ENCODE measurements around the gene ZMIZ1.
A peak's percentile ranks its signal among the peaks of the same experiment; 100 is the strongest.

DNA sequence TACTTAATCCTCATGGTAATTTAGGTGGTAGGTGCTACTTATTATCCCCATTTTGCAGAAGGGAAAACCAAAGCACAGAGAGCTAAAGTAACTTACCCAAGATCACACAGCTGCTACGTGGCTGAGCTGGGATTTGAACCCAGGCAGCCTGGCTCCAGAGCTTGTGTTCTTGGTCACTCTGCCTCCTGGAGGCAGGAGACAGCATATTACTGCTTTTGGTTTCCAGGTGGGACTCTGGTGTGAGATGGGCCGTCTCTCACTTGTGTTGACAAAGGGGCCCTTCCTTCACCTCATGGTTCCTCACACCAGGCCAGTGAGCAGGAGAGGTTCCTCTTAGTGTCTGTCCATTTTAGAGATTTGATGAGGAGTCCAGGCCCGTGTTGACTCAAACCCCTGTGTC lies 198.7 kb downstream of the ZMIZ1 start:
- 0 out of 2 replicates have a peak, but pooled peaks have one; percentile 20 for TF ChIP-seq CTCF (conservative IDR thresholded peaks at IDR 0.05; ENCODE audit: low read length)
- TF ChIP-seq EZH2phosphoT487 (IDR thresholded peaks at IDR 0.05; ENCODE audit: borderline replicate concordance) = no peak

Data from Loucy (cell line).